Activated gamma-delta T cell (primary cell): ENCODE measurements around the gene UPK1A.
"Not testable (repeated sequence)": the region's sequence is repeated elsewhere in the genome, so short reads cannot be mapped to it uniquely, and the experiment has no call there.

Experiments used
- DNase-seq: peaks from one replicate; lab custom pipeline; 2025; lab: John Stamatoyannopoulos, UW

Gene UPK1A

GRCh38 chr19:35691106-35691505 is 24.8 kb downstream of the UPK1A start:
- DNase-seq = not testable (repeated sequence)

GRCh38 chr19:35692010-35692409 is 25.7 kb downstream of the UPK1A start:
- DNase-seq = no peak

GRCh38 chr19:35693422-35693821 is 27.1 kb downstream of the UPK1A start:
- DNase-seq = no peak

- no peak for DNase-seq
Measured at GRCh38 chr19:35693835-35694599, 27.7 kb downstream of the UPK1A start.

GRCh38 chr19:35695895-35696422 is 29.6 kb downstream of the UPK1A start:
- DNase-seq = no peak

GRCh38 chr19:35696835-35697234 is 30.5 kb downstream of the UPK1A start:
- no peak for DNase-seq

GRCh38 chr19:35702223-35703012 is 36.1 kb downstream of the UPK1A start:
- peak; percentile 77 for DNase-seq

GRCh38 chr19:35703343-35703742 is 37.0 kb downstream of the UPK1A start:
- DNase-seq = no peak

- no peak for DNase-seq
Measured at GRCh38 chr19:35704218-35704617, 37.9 kb downstream of the UPK1A start, which contains the start of gene ZBTB32. Gene ZBTB32, plus strand, starts transcription at chr19:35704558. Its CDS starts 10,069 bp downstream, at chr19:35714627.

GRCh38 chr19:35708391-35708790 is 42.1 kb downstream of the UPK1A start:
- no peak for DNase-seq

- DNase-seq = no peak
Measured at GRCh38 chr19:35710784-35711723, 44.7 kb downstream of the UPK1A start.

GRCh38 chr19:35712567-35713505 is 46.5 kb downstream of the UPK1A start:
- no peak for DNase-seq

GRCh38 chr19:35713506-35713850 is 47.2 kb downstream of the UPK1A start:
- no peak for DNase-seq

- no peak for DNase-seq
Measured at GRCh38 chr19:35713904-35714495, 47.7 kb downstream of the UPK1A start.

- DNase-seq = no peak
Measured at GRCh38 chr19:35714601-35715354, 48.5 kb downstream of the UPK1A start.

- DNase-seq = no peak
Measured at GRCh38 chr19:35715355-35715809, 49.1 kb downstream of the UPK1A start.

- no peak for DNase-seq
Measured at GRCh38 chr19:35715981-35716800, 49.9 kb downstream of the UPK1A start.
